HepG2 (cell line): ENCODE measurements around the gene DCUN1D3. TPM values are rescaled to one million over a fixed set of nuclear protein-coding genes. Genes with fewer than 3 reads are reported as not detected.

ENCODE experiments used
- ATAC-seq: fragments of 200-7000 bp; cut with Tn5 transposase; 3 replicates; pipeline ENCODE4 v1.9.1; 2020; ENCODE audit warnings: mild to moderate bottlenecking, moderate library complexity
- BruUV-seq: library from RNA; stranded (reverse); fragments of 400-500 nt; replicated peaks from 2 replicates; lab custom pipeline; 2021; lab: Mats Ljungman, UMichigan
- CTCF ChIA-PET: fragments of 300-600 bp; formaldehyde crosslinking; extraction: SDS; loops from one replicate; lab custom pipeline; 2021; ENCODE audit warnings: low total read pairs, inconsistent platforms, low intra/inter-chr PET ratio; lab: Yijun Ruan, JAX
- POLR2A ChIA-PET: fragments of 350-600 bp; sonication (Branson Sonifier 250); formaldehyde crosslinking; loops from one replicate; lab custom pipeline; 2020; ENCODE audit warnings: antibody characterized with exemption, inconsistent platforms; lab: Yijun Ruan, JAX
- DNase-seq: peaks from one replicate; pipeline ENCODE4 v3.0.0-alpha.2; 2015; ENCODE audit warnings: low spot score
- FAIRE-seq: peaks from 3 replicates; lab custom pipeline; 2011; peaks lifted over from hg19 to GRCh38; lab: Jason Lieb, UNC
- H2AFZ ChIP-seq: one replicate; pipeline ENCODE4 v1.6.1; 2011; ENCODE audit warnings: low read length, inconsistent platforms
- H3K27ac ChIP-seq: fragments of 300-600 bp; 3 replicates; pipeline ENCODE4 v1.8.0; 2011; ENCODE audit warnings: mixed run types, mild to moderate bottlenecking, mixed read lengths, low read length, inconsistent platforms; ENCODE audit not compliant: insufficient read depth; ENCODE audit errors: extremely low read length
- H3K27me3 ChIP-seq, 2 experiments: fragments of 200-600 bp in 1 of 2; 2 replicates in 1 of 2; 3 replicates in 1 of 2; pipeline versions ENCODE4 v1.6.0 to v1.8.0; 2011; ENCODE audit warnings: low read length in 2 of 2, mild to moderate bottlenecking in 2 of 2, moderate library complexity in 2 of 2, inconsistent platforms in 1 of 2; ENCODE audit not compliant: insufficient read depth in 2 of 2, control insufficient read depth in 1 of 2
- H3K36me3 ChIP-seq, 2 experiments: fragments of 200-600 bp in 1 of 2; replicated peaks in 1 of 2; 2 replicates in 1 of 2; 3 replicates in 1 of 2; pipeline versions ENCODE4 v1.5.1 to v1.8.0; 2011; ENCODE audit warnings: low read length in 2 of 2, inconsistent platforms in 1 of 2; ENCODE audit not compliant: insufficient read depth in 2 of 2, control insufficient read depth in 1 of 2
- H3K4me1 ChIP-seq: 2 replicates; pipeline ENCODE4 v1.5.1; 2012; ENCODE audit warnings: low read length, inconsistent platforms; ENCODE audit not compliant: insufficient read depth
- H3K4me2 ChIP-seq: 2 replicates; pipeline ENCODE4 v1.6.0; 2011; ENCODE audit warnings: low read depth, low read length, inconsistent platforms
- H3K4me3 ChIP-seq, 3 experiments: fragments of 200-600 bp in 1 of 3; sonication (generic), shearing (Covaris generic) in 1 of 3; replicated peaks in 1 of 3; 2 replicates each; pipeline ENCODE4 v1.5.1; 2011 to 2016; ENCODE audit warnings: low read length in 3 of 3, inconsistent platforms in 2 of 3, low read depth in 2 of 3, mild to moderate bottlenecking in 2 of 3, control low read depth in 1 of 3, mixed read lengths in 1 of 3; ENCODE audit not compliant: insufficient read depth in 1 of 3
- H3K79me2 ChIP-seq: one replicate; pipeline ENCODE4 v1.6.1; 2011; ENCODE audit warnings: low read length, inconsistent platforms; ENCODE audit not compliant: insufficient read depth
- H3K9ac ChIP-seq: 2 replicates; pipeline ENCODE4 v1.6.0; 2011; ENCODE audit warnings: mild to moderate bottlenecking, low read depth, low read length, inconsistent platforms; ENCODE audit not compliant: insufficient read depth
- H3K9me3 ChIP-seq: 2 replicates; pipeline ENCODE4 v1.5.1; 2012; ENCODE audit warnings: mild to moderate bottlenecking, low read length
- H4K20me1 ChIP-seq: 2 replicates; pipeline ENCODE4 v1.6.0; 2011; ENCODE audit warnings: inconsistent platforms, mild to moderate bottlenecking, low read length, moderate library complexity; ENCODE audit not compliant: insufficient read depth
- GLI4 ChIP-seq: sonication (generic); formaldehyde crosslinking; IDR thresholded peaks from 2 replicates; pipeline ENCODE4 v1.5.1; 2020; ENCODE audit warnings: missing genetic modification reagents, mild to moderate bottlenecking, moderate library complexity, borderline replicate concordance
- HES4 ChIP-seq: sonication (generic); formaldehyde crosslinking; IDR thresholded peaks from 2 replicates; pipeline ENCODE4 v1.9.0; 2021; ENCODE audit warnings: mild to moderate bottlenecking, missing genetic modification reagents, borderline replicate concordance
- HHEX ChIP-seq: IDR thresholded peaks from 2 replicates; pipeline ENCODE4 v1.6.1; 2016; ENCODE audit warnings: control low read depth
- HOXA5 ChIP-seq: sonication (generic); formaldehyde crosslinking; IDR thresholded peaks from 2 replicates; pipeline ENCODE4 v1.4.0; 2020; ENCODE audit warnings: missing genetic modification reagents
- JUND ChIP-seq: sonication (generic); formaldehyde crosslinking; IDR thresholded peaks from 2 replicates; pipeline ENCODE4 v1.8.0; 2022; ENCODE audit warnings: mild to moderate bottlenecking, missing genetic modification reagents
- RFX1 ChIP-seq: fragments of 450-650 bp; IDR thresholded peaks from 2 replicates; pipeline ENCODE4 v1.6.1; 2017
- TGIF2 ChIP-seq: IDR thresholded peaks from 2 replicates; pipeline ENCODE4 v1.6.1; 2016; ENCODE audit warnings: control low read depth, missing compliant biosample characterization
- ZNF44 ChIP-seq: sonication (generic); formaldehyde crosslinking; IDR thresholded peaks from 2 replicates; pipeline ENCODE4 v1.5.1; 2020; ENCODE audit warnings: mild to moderate bottlenecking, missing genetic modification reagents
- ZNF441 ChIP-seq: sonication (generic); formaldehyde crosslinking; IDR thresholded peaks from 2 replicates; pipeline ENCODE4 v1.7.0; 2021; ENCODE audit warnings: missing genetic modification reagents, borderline replicate concordance
- ZNF780A ChIP-seq: sonication (generic); formaldehyde crosslinking; IDR thresholded peaks from 2 replicates; pipeline ENCODE4 v1.8.0; 2022; ENCODE audit warnings: mild to moderate bottlenecking, missing genetic modification reagents, moderate library complexity
- ZNF850 ChIP-seq: sonication (generic); formaldehyde crosslinking; conservative IDR thresholded peaks from 2 replicates; pipeline ENCODE4 v1.9.0; 2021; ENCODE audit warnings: mild to moderate bottlenecking, missing genetic modification reagents
- WGBS: methylation state at CpG from one replicate; pipeline ENCODE4 v1.1.6; 2017; ENCODE audit warnings: low lambda C conversion rate; 5-methylcytosine and 5-hydroxymethylcytosine counted together
- in situ Hi-C: cut with HindIII; loops from 2 replicates; pipeline ENCODE4 v1.10.0; 2017; ENCODE audit warnings: low pct_unique_long_range_greater_than_20kb; ENCODE audit not compliant: extremely low pct_ligation_motif_present
- intact Hi-C: fragments of 100-400 bp; cut with micrococcal nuclease; formaldehyde crosslinking; loops from one replicate; pipeline ENCODE4 v1.10.0; 2022; ENCODE audit not compliant: unreplicated experiment
- polyA plus RNA-seq, 8 experiments: library from polyadenylated mRNA; depleted of rRNA in 3 of 8; stranded (reverse) in 7 of 8; unstranded in 1 of 8; fragments of >200 nt; fragmentation: Illumina TruSeq in 4 of 8; extraction: Trizol in 4 of 8; gene quantifications; 2 replicates each; pipeline versions ENCODE4 v1.2.1 to v1.2.3, GENCODE V29; 2011 to 2016; ENCODE audit warnings: low read depth in 4 of 8, missing spikeins in 1 of 8, mixed read lengths in 1 of 8; ENCODE audit not compliant: insufficient read depth in 1 of 8
- total RNA-seq, 5 experiments: library from RNA; depleted of rRNA; stranded (reverse); fragments of >200 nt; fragmentation: Illumina TruSeq; extraction: Trizol; gene quantifications; 2 replicates each; pipeline ENCODE4 v1.2.3, GENCODE V29; 2016; ENCODE audit warnings: low read depth in 1 of 5
- TF ChIP-seq, protein P1 (sequence below): sonication (generic); formaldehyde crosslinking; IDR thresholded peaks from 2 replicates; pipeline ENCODE4 v1.5.0; 2020; ENCODE audit warnings: mild to moderate bottlenecking, missing genetic modification reagents
- TF ChIP-seq, protein P2 (sequence below), 2 experiments: sonication (generic) in 1 of 2; formaldehyde crosslinking in 1 of 2; IDR thresholded peaks; 2 replicates each; pipeline versions ENCODE4 v1.4.0 to v1.6.1; 2018 to 2020; ENCODE audit warnings: missing genetic modification reagents in 2 of 2, borderline replicate concordance in 1 of 2, low read depth in 1 of 2, mild to moderate bottlenecking in 1 of 2, missing biosample characterization in 1 of 2
- TF ChIP-seq, protein P3 (sequence below): sonication (generic); formaldehyde crosslinking; IDR thresholded peaks from 2 replicates; pipeline ENCODE4 v1.5.1; 2020; ENCODE audit warnings: missing genetic modification reagents, mild to moderate bottlenecking, borderline replicate concordance

DCUN1D3 gene
- total and polyA plus RNA-seq, 2 of the 13 experiments (the other 11 are each of a cell fraction or from before 2014, with no cell fraction given), result 5.0 to 19.3 TPM

DNA sequence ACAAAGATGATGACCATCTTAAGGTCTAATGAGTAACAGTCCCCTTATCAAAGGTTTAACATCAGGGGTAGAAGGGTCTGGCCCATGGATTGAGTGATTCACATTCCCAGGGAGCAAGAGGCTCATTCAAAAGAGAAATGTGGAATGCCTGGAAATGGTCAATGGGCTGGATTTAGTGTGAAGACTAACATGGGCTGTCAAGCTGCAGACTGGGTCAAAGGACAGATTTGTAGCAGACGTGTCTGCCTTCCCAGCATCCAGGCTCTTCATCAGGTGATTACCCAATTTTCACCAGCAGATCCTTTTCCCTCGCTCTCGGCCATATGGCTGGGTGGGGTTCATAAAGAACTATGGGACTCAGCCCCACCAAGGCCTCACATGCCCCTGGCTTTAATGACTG is 26.8 kb downstream of the DCUN1D3 start:
- no peak overlapping the region for H3K27ac ChIP-seq
- POLR2A ChIA-PET, result interaction anchor here (3.2 kb wide), 1 partner anchor 27 kb away, joined by 20 read pairs; the partner anchor contains the start of genes DCUN1D3 and LYRM1
- TF ChIP-seq ZNF780A (CRISPR knock-in tag) (no peak), GLI4 (no peak), HHEX (CRISPR knock-in tag) (no peak), HES4 (CRISPR knock-in tag) (0 out of 2 replicates have a peak, but pooled peaks have one; percentile 8), ZNF850 (no peak), RFX1 (no peak), HOXA5 (CRISPR knock-in tag) (no peak), TGIF2 (CRISPR knock-in tag) (no peak), ZNF441 (CRISPR knock-in tag) (0 out of 2 replicates have a peak, but pooled peaks have one; percentile 28), JUND (CRISPR knock-in tag) (no peak), ZNF44 (CRISPR knock-in tag) (no peak)
- TF ChIP-seq, protein P1, sequence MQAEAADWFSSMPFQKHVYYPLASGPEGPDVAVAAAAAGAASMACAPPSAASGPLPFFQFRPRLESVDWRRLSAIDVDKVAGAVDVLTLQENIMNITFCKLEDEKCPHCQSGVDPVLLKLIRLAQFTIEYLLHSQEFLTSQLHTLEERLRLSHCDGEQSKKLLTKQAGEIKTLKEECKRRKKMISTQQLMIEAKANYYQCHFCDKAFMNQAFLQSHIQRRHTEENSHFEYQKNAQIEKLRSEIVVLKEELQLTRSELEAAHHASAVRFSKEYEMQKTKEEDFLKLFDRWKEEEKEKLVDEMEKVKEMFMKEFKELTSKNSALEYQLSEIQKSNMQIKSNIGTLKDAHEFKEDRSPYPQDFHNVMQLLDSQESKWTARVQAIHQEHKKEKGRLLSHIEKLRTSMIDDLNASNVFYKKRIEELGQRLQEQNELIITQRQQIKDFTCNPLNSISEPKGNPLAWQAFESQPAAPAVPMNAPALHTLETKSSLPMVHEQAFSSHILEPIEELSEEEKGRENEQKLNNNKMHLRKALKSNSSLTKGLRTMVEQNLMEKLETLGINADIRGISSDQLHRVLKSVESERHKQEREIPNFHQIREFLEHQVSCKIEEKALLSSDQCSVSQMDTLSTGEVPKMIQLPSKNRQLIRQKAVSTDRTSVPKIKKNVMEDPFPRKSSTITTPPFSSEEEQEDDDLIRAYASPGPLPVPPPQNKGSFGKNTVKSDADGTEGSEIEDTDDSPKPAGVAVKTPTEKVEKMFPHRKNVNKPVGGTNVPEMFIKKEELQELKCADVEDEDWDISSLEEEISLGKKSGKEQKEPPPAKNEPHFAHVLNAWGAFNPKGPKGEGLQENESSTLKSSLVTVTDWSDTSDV (CRISPR knock-in tag), result no peak
- TF ChIP-seq, protein P2, sequence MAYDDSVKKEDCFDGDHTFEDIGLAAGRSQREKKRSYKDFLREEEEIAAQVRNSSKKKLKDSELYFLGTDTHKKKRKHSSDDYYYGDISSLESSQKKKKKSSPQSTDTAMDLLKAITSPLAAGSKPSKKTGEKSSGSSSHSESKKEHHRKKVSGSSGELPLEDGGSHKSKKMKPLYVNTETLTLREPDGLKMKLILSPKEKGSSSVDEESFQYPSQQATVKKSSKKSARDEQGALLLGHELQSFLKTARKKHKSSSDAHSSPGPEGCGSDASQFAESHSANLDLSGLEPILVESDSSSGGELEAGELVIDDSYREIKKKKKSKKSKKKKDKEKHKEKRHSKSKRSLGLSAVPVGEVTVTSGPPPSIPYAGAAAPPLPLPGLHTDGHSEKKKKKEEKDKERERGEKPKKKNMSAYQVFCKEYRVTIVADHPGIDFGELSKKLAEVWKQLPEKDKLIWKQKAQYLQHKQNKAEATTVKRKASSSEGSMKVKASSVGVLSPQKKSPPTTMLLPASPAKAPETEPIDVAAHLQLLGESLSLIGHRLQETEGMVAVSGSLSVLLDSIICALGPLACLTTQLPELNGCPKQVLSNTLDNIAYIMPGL (CRISPR knock-in tag; IDR thresholded peaks at IDR 0.05; ENCODE audit: borderline replicate concordance in 1 of 2, low read depth in 1 of 2), result no peak
- TF ChIP-seq, protein P3, sequence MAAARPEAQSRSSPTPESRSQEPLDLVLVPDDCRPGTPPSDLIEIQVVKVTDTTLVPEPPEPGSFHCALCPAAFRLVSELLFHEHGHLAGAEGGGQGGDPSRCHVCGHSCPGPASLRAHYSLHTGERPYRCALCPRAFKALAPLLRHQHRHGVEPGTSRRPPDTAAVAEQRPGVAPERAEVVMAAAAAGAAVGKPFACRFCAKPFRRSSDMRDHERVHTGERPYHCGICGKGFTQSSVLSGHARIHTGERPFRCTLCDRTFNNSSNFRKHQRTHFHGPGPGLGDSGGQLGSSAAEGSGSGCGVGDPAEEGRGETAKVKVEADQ (CRISPR knock-in tag), result 0 out of 2 replicates have a peak, but pooled peaks have one; percentile 22

More for the DNA sequence above, 26.8 kb downstream of the DCUN1D3 start:
- Histone ChIP-seq H3K79me2 (peaks cover 89% of the 10 kb centered on the region), H3K4me1 (peaks cover 78% of the 10 kb centered on the region), H3K36me3 (peaks cover 0 to 11% of the 10 kb centered on the region in 2 experiments; a peak in 2 of 5 replicates), H4K20me1 (peaks cover 21% of the 10 kb centered on the region), H3K9me3 (no peaks in the 10 kb centered on the region), H3K27me3 (no peaks in the 10 kb centered on the region), H3K4me2 (no peak overlapping the region), H2AFZ (no peak overlapping the region), H3K4me3 (no peak overlapping the region), H3K9ac (no peak overlapping the region)
- intact Hi-C loops (no loop called here), in situ Hi-C loops (no loop called here)
- 87% methylated on average over 3 of the region's 3 CpGs for WGBS
- CTCF ChIA-PET, result no interaction called here
- BruUV-seq, result no TSS peak
- FAIRE-seq, result no peak
- ATAC-seq, result no peak
- DNase-seq, result no peak
